Measurements from ENCODE around the gene SEC63.
"Not testable (repeated sequence)": the region's sequence is repeated elsewhere in the genome, so short reads cannot be mapped to it uniquely, and the experiment has no call there.

Gene SEC63

DNA sequence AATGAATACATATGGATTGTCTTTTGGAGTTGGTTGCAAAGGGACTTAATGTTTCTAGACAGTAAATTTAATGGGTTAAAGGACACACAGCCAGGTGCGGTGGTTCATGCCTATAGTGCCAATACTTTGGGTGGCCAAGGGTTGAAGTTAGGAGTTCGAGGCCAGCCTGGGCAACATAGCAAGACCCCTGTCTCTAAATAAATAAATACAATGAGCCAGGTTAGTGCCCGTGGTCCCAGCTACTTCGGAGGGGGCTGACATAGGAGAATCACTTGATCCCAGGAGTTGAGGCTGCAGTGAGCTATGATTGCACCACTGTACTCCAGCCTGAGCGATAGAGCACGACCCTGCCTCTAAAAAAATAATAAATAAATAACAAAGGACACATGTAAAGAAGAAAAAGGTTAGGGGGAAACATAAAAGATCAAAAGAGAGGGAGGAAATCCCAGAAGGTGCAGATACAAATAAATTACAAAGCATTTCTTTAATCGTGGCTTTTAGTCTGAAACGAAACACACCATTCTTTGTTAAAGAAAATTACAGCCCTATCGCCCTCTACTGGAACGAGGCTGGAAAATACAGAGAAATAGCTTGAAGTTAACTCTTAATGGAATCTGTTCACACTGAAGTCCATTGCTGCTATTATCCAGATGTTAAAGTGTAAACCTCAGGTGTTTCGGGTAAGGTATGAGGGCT lies 91.3 kb downstream of the SEC63 start:
- no peaks in the 10 kb centered on the region for H3F3A ChIP-seq (ENCODE audit: insufficient read depth, low read length)
- no peaks in the 10 kb centered on the region for H3K27me3 ChIP-seq (ENCODE audit: insufficient read depth, low read length)
- H3K9me2 ChIP-seq (ENCODE audit: low read depth, low read length): no peaks in the 10 kb centered on the region
- no peaks in the 10 kb centered on the region for H3K9me3 ChIP-seq (ENCODE audit: low read length)
- H3K36me3 ChIP-seq (ENCODE audit: insufficient read depth, low read length): peaks cover 21% of the 10 kb centered on the region; the same call in 1 of the 2 replicates
- no peaks in the 10 kb centered on the region for H3K79me2 ChIP-seq (ENCODE audit: insufficient read depth, low read length)
- no peak overlapping the region for H2AFZ ChIP-seq (ENCODE audit: low read length)
- H3K9ac ChIP-seq (ENCODE audit: low read length): no peak overlapping the region
- H3K4me3 ChIP-seq (ENCODE audit: low read depth, low read length, poor library complexity, severe bottlenecking): no peak overlapping the region
- no peak overlapping the region for H3K4me2 ChIP-seq (ENCODE audit: low read length)
- H4K20me1 ChIP-seq (ENCODE audit: insufficient read depth, low read length): no peaks in the 10 kb centered on the region
- TF ChIP-seq, protein P1, sequence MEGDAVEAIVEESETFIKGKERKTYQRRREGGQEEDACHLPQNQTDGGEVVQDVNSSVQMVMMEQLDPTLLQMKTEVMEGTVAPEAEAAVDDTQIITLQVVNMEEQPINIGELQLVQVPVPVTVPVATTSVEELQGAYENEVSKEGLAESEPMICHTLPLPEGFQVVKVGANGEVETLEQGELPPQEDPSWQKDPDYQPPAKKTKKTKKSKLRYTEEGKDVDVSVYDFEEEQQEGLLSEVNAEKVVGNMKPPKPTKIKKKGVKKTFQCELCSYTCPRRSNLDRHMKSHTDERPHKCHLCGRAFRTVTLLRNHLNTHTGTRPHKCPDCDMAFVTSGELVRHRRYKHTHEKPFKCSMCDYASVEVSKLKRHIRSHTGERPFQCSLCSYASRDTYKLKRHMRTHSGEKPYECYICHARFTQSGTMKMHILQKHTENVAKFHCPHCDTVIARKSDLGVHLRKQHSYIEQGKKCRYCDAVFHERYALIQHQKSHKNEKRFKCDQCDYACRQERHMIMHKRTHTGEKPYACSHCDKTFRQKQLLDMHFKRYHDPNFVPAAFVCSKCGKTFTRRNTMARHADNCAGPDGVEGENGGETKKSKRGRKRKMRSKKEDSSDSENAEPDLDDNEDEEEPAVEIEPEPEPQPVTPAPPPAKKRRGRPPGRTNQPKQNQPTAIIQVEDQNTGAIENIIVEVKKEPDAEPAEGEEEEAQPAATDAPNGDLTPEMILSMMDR (IDR thresholded peaks at IDR 0.05; ENCODE audit: low read length): peak; percentile 72
- TF ChIP-seq EZH2 (IDR thresholded peaks at IDR 0.05; ENCODE audit: borderline replicate concordance, low read length): no peak
- no peak overlapping the region for H3K27ac ChIP-seq (ENCODE audit: low read depth, low read length, poor library complexity, severe bottlenecking)
- no peaks in the 10 kb centered on the region for H3K4me1 ChIP-seq (ENCODE audit: insufficient read depth, low read length, severe bottlenecking)

DNA sequence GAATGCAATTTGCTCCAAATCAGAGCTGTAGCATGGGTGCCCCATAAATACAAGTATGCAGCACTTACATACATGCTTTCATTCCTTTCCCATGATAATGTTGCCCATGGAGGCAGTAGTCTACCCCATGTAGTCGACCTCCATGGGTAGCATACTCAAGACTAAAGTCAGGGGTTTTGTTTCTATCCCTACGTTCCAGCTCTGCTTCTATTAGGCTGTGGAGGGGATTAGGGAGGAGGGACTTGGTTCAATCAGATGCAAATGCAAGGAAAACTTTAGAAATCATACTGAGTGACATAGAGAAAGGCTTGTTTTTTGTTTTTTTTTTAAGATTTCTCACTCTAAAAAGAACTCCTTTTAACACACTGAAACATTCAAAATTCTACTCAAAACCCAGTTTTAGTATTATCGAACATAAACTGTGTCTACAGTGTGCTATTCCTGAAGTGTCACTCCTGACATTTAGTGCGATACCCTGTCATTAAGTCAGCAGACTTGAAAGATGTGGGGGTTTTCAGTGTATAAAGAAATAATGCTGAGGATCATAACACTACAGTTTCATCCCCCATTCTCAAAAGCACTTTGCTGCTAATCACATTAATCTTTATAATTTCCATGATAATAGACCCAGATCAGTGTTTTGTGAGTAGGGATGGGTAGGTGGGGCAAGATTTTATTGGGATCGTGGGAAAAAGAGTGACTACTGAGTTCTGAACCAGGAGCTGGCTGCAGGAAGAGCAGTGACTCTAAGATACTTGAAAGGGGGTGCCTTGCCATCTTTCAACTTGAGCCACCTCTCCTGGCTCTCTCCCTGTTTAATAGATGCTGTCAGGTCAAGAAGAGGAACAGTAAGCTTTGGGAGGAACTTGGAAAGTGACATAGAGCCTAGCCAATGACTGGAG lies 93.5 kb downstream of the SEC63 start:
- Histone ChIP-seq H3K79me2 (ENCODE audit: insufficient read depth, low read length) (no peaks in the 10 kb centered on the region), H2AFZ (ENCODE audit: low read length) (no peak overlapping the region), H3K27me3 (ENCODE audit: insufficient read depth, low read length) (no peaks in the 10 kb centered on the region), H3K27ac (ENCODE audit: low read depth, low read length, poor library complexity, severe bottlenecking) (no peak overlapping the region), H3K4me2 (ENCODE audit: low read length) (no peak overlapping the region), H3F3A (ENCODE audit: insufficient read depth, low read length) (no peaks in the 10 kb centered on the region), H4K20me1 (ENCODE audit: insufficient read depth, low read length) (no peaks in the 10 kb centered on the region), H3K9ac (ENCODE audit: low read length) (no peak overlapping the region), H3K4me3 (ENCODE audit: low read depth, low read length, poor library complexity, severe bottlenecking) (no peak overlapping the region), H3K4me1 (ENCODE audit: insufficient read depth, low read length, severe bottlenecking) (no peaks in the 10 kb centered on the region), H3K36me3 (ENCODE audit: insufficient read depth, low read length) (no peaks in the 10 kb centered on the region), H3K9me3 (ENCODE audit: low read length) (no peaks in the 10 kb centered on the region), H3K9me2 (ENCODE audit: low read depth, low read length) (no peaks in the 10 kb centered on the region)
- TF ChIP-seq, protein P1 (IDR thresholded peaks at IDR 0.05; ENCODE audit: low read length): no peak
- no peak for TF ChIP-seq EZH2 (IDR thresholded peaks at IDR 0.05; ENCODE audit: borderline replicate concordance, low read length)

DNA sequence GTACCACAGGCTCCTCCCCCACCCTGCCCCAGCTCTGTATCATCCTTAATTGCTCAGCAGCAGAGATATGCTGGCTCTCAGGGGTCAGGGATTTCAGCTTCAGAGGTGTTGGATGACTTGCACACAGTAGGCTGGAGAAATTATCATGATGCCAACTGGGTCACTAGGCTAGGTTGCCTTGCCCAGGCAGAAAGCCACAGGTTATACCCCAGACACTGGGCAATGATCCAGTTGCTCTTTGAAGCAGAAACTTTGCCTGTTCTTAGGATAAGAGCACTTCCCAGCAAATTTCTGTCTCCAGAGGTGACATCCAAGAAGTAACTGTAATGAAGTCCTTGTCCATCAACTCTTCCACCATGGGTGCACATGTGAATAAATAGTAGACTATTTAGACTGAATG lies 95.6 kb downstream of the SEC63 start:
- no peaks in the 10 kb centered on the region for H4K20me1 ChIP-seq (ENCODE audit: insufficient read depth, low read length)
- H3K27ac ChIP-seq (ENCODE audit: low read depth, low read length, poor library complexity, severe bottlenecking): no peak overlapping the region
- H3K4me3 ChIP-seq (ENCODE audit: low read depth, low read length, poor library complexity, severe bottlenecking): no peak overlapping the region
- no peak overlapping the region for H3K4me2 ChIP-seq (ENCODE audit: low read length)
- no peaks in the 10 kb centered on the region for H3K4me1 ChIP-seq (ENCODE audit: insufficient read depth, low read length, severe bottlenecking)
- H3K9me3 ChIP-seq (ENCODE audit: low read length): no peaks in the 10 kb centered on the region
- no peak overlapping the region for H2AFZ ChIP-seq (ENCODE audit: low read length)
- no peaks in the 10 kb centered on the region for H3K36me3 ChIP-seq (ENCODE audit: insufficient read depth, low read length)
- no peak overlapping the region for H3K9ac ChIP-seq (ENCODE audit: low read length)
- H3K27me3 ChIP-seq (ENCODE audit: insufficient read depth, low read length): no peaks in the 10 kb centered on the region
- H3F3A ChIP-seq (ENCODE audit: insufficient read depth, low read length): no peaks in the 10 kb centered on the region
- TF ChIP-seq EZH2 (IDR thresholded peaks at IDR 0.05; ENCODE audit: borderline replicate concordance, low read length): no peak
- TF ChIP-seq, protein P1 (IDR thresholded peaks at IDR 0.05; ENCODE audit: low read length): no peak
- no peaks in the 10 kb centered on the region for H3K9me2 ChIP-seq (ENCODE audit: low read depth, low read length)
- no peaks in the 10 kb centered on the region for H3K79me2 ChIP-seq (ENCODE audit: insufficient read depth, low read length)

DNA sequence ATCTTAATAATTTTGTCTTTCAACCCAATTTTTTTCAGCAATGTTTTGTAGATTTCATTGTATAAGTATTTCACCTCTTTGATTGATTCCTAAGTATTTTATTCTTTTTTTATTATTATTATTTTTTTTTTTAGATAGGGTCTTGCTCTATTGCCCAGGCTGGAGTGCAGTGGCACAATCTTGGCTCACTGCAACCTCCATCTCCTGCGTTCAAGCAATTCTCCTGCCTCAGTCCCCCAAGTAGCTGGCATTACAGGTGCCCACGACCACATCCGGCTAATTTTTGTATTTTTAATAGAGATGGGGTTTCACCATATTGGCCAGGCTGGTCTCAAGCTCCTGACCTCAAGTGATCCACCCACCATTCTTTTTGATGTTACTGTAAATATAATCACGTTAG lies 97.0 kb downstream of the SEC63 start:
- not testable (repeated sequence) for H3F3A ChIP-seq (ENCODE audit: insufficient read depth, low read length); H3K4me1 ChIP-seq (ENCODE audit: insufficient read depth, low read length, severe bottlenecking); H3K27me3 ChIP-seq (ENCODE audit: insufficient read depth, low read length); H3K4me3 ChIP-seq (ENCODE audit: low read depth, low read length, poor library complexity, severe bottlenecking); H3K9me2 ChIP-seq (ENCODE audit: low read depth, low read length); H2AFZ ChIP-seq (ENCODE audit: low read length); H3K36me3 ChIP-seq (ENCODE audit: insufficient read depth, low read length); H3K4me2 ChIP-seq (ENCODE audit: low read length); H3K9ac ChIP-seq (ENCODE audit: low read length); H3K27ac ChIP-seq (ENCODE audit: low read depth, low read length, poor library complexity, severe bottlenecking); H4K20me1 ChIP-seq (ENCODE audit: insufficient read depth, low read length); H3K79me2 ChIP-seq (ENCODE audit: insufficient read depth, low read length); H3K9me3 ChIP-seq (ENCODE audit: low read length)

DNA sequence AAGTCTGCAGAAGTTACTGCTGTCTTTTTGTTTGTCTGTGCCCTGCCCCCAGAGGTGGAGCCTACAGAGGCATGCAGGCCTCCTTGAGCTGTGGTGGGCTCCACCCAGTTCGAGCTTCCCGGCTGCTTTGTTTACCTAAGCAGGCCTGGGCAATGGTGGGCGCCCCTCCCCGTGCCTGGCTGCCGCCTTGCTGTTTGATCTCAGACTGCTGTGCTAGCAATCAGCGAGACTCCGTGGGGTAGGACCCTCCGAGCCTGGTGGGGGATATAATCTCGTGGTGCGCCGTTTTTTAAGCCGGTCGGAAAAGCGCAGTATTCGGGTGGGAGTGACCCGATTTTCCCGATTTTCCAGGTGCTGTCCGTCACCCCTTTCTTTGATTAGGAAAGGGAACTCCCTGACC lies 97.9 kb downstream of the SEC63 start:
- not testable (repeated sequence) for H3K27ac ChIP-seq (ENCODE audit: low read depth, low read length, poor library complexity, severe bottlenecking); H4K20me1 ChIP-seq (ENCODE audit: insufficient read depth, low read length); H3K9ac ChIP-seq (ENCODE audit: low read length); H3K9me2 ChIP-seq (ENCODE audit: low read depth, low read length); H3K4me3 ChIP-seq (ENCODE audit: low read depth, low read length, poor library complexity, severe bottlenecking); H3K79me2 ChIP-seq (ENCODE audit: insufficient read depth, low read length); H3K36me3 ChIP-seq (ENCODE audit: insufficient read depth, low read length); H3K4me1 ChIP-seq (ENCODE audit: insufficient read depth, low read length, severe bottlenecking); H2AFZ ChIP-seq (ENCODE audit: low read length); H3F3A ChIP-seq (ENCODE audit: insufficient read depth, low read length); H3K4me2 ChIP-seq (ENCODE audit: low read length); H3K27me3 ChIP-seq (ENCODE audit: insufficient read depth, low read length); H3K9me3 ChIP-seq (ENCODE audit: low read length)

Measured in OCI-LY1 (cell line).